ENCODE measurements around the gene STAT5B.

DNA sequence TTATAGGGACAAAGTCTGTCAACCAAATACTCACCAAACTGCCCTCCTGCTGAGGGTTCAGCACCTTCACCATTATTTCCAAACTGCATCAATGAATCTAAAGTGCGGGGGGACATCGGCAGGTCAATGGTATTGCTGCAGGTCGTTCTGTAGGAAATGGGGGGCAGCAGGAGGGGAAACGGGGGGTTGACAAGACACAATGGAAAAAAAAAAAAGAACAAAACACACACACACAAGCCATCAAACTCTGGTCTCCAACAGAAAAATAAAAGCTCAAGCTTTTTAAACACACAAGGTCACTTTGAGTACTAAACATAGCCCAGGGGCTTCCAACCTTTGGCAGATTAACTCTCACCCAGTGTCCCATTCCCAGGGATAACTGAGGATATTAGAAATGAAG lies 40.6 kb upstream of the STAT5B start:
- TF ChIP-seq POLR2A (IDR thresholded peaks at IDR 0.05; ENCODE audit: low read depth, low read length) (no peak), POLR2AphosphoS5 (IDR thresholded peaks at IDR 0.05; ENCODE audit: low read depth, low read length) (no peak), TAF1 (IDR thresholded peaks at IDR 0.05; ENCODE audit: borderline replicate concordance, low read depth, low read length) (no peak)

Measured in GM12892 (cell line).